Measurements from ENCODE around the gene CAMK2D. TPM values are rescaled to one million over a fixed set of nuclear protein-coding genes. Genes with fewer than 3 reads are reported as not detected.

Gene CAMK2D
- total RNA-seq, 2 experiments from 2014 or later, result 29.9 to 32.9 TPM

- Mint-ChIP-seq H3K4me3 (no peak overlapping the region), H3K27me3 (no peaks in the 10 kb centered on the region), H3K27ac (no peak overlapping the region), H3K36me3 (ENCODE audit: low read depth) (peaks cover 63% of the 10 kb centered on the region), H3K4me1 (ENCODE audit: low read depth) (no peaks in the 10 kb centered on the region), H3K9me3 (no peaks in the 10 kb centered on the region)
- H3K27ac ChIP-seq (ENCODE audit: low read depth in 1 of 2, low read length in 2 of 2), result no peak overlapping the region
- H3K4me1 ChIP-seq (ENCODE audit: insufficient read depth, low read length), result no peaks in the 10 kb centered on the region
- DNase-seq (no peak), ATAC-seq (ENCODE audit: poor library complexity) (no peak)
- TF ChIP-seq, protein P1, sequence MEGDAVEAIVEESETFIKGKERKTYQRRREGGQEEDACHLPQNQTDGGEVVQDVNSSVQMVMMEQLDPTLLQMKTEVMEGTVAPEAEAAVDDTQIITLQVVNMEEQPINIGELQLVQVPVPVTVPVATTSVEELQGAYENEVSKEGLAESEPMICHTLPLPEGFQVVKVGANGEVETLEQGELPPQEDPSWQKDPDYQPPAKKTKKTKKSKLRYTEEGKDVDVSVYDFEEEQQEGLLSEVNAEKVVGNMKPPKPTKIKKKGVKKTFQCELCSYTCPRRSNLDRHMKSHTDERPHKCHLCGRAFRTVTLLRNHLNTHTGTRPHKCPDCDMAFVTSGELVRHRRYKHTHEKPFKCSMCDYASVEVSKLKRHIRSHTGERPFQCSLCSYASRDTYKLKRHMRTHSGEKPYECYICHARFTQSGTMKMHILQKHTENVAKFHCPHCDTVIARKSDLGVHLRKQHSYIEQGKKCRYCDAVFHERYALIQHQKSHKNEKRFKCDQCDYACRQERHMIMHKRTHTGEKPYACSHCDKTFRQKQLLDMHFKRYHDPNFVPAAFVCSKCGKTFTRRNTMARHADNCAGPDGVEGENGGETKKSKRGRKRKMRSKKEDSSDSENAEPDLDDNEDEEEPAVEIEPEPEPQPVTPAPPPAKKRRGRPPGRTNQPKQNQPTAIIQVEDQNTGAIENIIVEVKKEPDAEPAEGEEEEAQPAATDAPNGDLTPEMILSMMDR (IDR thresholded peaks at IDR 0.05), result no peak
- no peaks in the 10 kb centered on the region for H3K9me3 ChIP-seq (ENCODE audit: control insufficient read depth in 1 of 2, insufficient read depth in 1 of 2, low read length in 2 of 2)
- intact Hi-C loops (cut with DNase I, micrococcal nuclease), result no loop called here
- POLR2A ChIA-PET, result no interaction called here
- CTCF ChIA-PET, result interaction anchor here (2.4 kb wide), 1 partner anchor 13 kb away, joined by 7 read pairs; no protein-coding TSS in a partner anchor
- no peak overlapping the region for H3K4me3 ChIP-seq (ENCODE audit: low read length)
- H3K27me3 ChIP-seq (ENCODE audit: control insufficient read depth in 1 of 2, insufficient read depth in 2 of 2, low read length in 2 of 2), result no peaks in the 10 kb centered on the region
- H3K36me3 ChIP-seq (ENCODE audit: insufficient read depth, low read length), result peaks cover 22% of the 10 kb centered on the region
These were observed 226.8 kb downstream of the CAMK2D start for GRCh38 chr4:113534711-113535110.

GRCh38 chr4:113531572-113531971 lies 230.0 kb downstream of the CAMK2D start:
- Histone ChIP-seq H3K4me3 (ENCODE audit: low read length) (no peak overlapping the region), H3K36me3 (ENCODE audit: insufficient read depth, low read length) (peaks cover 39% of the 10 kb centered on the region), H3K4me1 (ENCODE audit: insufficient read depth, low read length) (no peaks in the 10 kb centered on the region), H3K27me3 (ENCODE audit: control insufficient read depth in 1 of 2, insufficient read depth in 2 of 2, low read length in 2 of 2) (no peaks in the 10 kb centered on the region), H3K9me3 (ENCODE audit: control insufficient read depth in 1 of 2, insufficient read depth in 1 of 2, low read length in 2 of 2) (no peaks in the 10 kb centered on the region), H3K27ac (ENCODE audit: low read depth in 1 of 2, low read length in 2 of 2) (no peak overlapping the region)
- Mint-ChIP-seq H3K36me3 (ENCODE audit: low read depth) (peaks cover 83% of the 10 kb centered on the region), H3K9me3 (no peaks in the 10 kb centered on the region), H3K4me1 (ENCODE audit: low read depth) (no peaks in the 10 kb centered on the region), H3K27me3 (no peaks in the 10 kb centered on the region), H3K27ac (no peak overlapping the region), H3K4me3 (no peak overlapping the region)
- ATAC-seq (ENCODE audit: poor library complexity) (no peak), DNase-seq (no peak)
- ChIA-PET CTCF (no interaction called here), POLR2A (no interaction called here)
- TF ChIP-seq, protein P1 (IDR thresholded peaks at IDR 0.05), result no peak
- intact Hi-C loops (cut with DNase I, micrococcal nuclease), result no loop called here

DNA sequence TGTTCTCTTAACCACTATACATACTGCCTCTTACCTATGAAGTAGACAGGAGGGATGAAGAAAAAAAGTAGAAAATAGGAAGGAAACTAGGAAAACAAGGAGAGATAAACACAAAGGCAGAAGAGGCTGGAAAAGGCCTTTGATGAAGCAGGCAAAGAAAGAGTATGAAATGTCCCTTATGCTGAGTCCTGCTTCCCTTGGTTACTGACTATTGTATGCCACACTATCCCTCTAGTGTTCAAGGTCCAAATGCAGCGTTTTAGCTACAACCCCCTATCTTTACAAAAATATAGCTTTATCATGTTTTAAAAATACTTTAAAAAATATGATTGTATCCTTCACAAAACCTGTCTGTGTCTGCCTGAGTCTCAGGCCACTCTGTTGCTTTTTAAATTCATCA lies 233.1 kb downstream of the CAMK2D start:
- Mint-ChIP-seq H3K27ac (no peak overlapping the region), H3K27me3 (no peaks in the 10 kb centered on the region), H3K36me3 (ENCODE audit: low read depth) (peaks cover 83% of the 10 kb centered on the region), H3K4me3 (no peak overlapping the region), H3K9me3 (no peaks in the 10 kb centered on the region), H3K4me1 (ENCODE audit: low read depth) (no peaks in the 10 kb centered on the region)
- H3K4me1 ChIP-seq (ENCODE audit: insufficient read depth, low read length), result no peaks in the 10 kb centered on the region
- no peak overlapping the region for H3K4me3 ChIP-seq (ENCODE audit: low read length)
- DNase-seq (no peak), ATAC-seq (ENCODE audit: poor library complexity) (no peak)
- no peaks in the 10 kb centered on the region for H3K9me3 ChIP-seq (ENCODE audit: control insufficient read depth in 1 of 2, insufficient read depth in 1 of 2, low read length in 2 of 2)
- TF ChIP-seq, protein P1 (IDR thresholded peaks at IDR 0.05), result no peak
- intact Hi-C loops (cut with DNase I, micrococcal nuclease), result no loop called here
- H3K27me3 ChIP-seq (ENCODE audit: control insufficient read depth in 1 of 2, insufficient read depth in 2 of 2, low read length in 2 of 2), result no peaks in the 10 kb centered on the region
- ChIA-PET CTCF (no interaction called here), POLR2A (no interaction called here)
- no peak overlapping the region for H3K27ac ChIP-seq (ENCODE audit: low read depth in 1 of 2, low read length in 2 of 2)
- H3K36me3 ChIP-seq (ENCODE audit: insufficient read depth, low read length), result peaks cover 44% of the 10 kb centered on the region

All from CD4-positive, alpha-beta T cell (primary cell).